ENCODE results near the gene MASP2. TPM values are rescaled to one million over a fixed set of nuclear protein-coding genes. Genes with fewer than 3 reads are reported as not detected.

Gene MASP2
- total RNA-seq, 1 experiment from 2014 or later: 0.51 TPM

DNA sequence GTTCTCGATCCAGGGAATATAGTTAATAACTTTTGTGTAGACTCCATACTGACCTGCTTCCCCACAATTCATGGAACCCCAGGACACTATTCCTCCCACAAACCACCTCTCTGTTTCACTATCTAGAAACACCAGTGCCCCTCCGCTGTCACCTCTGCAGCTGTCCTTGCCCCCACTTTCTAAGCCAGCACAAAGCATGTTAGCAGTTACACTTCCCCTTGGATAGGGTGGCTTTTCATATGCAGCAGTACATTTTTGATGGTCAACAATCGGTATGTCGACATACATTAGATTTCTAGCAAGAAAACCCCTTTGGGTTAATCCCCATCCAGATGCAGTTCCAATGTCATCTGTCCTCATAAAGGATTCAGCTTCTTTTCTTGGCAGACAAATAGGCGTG is 20.1 kb downstream of the MASP2 start:
- Mint-ChIP-seq H3K9me3 (ENCODE audit: unreplicated experiment) (no peaks in the 10 kb centered on the region), H3K27ac (ENCODE audit: low read depth, unreplicated experiment) (peak overlapping the region; percentile 89), H3K27me3 (ENCODE audit: insufficient read depth, unreplicated experiment) (no peaks in the 10 kb centered on the region), H3K36me3 (ENCODE audit: insufficient read depth, unreplicated experiment) (peaks cover 74% of the 10 kb centered on the region), H3K4me1 (ENCODE audit: insufficient read depth, unreplicated experiment) (peaks cover 17% of the 10 kb centered on the region), H3K4me3 (ENCODE audit: unreplicated experiment) (no peak overlapping the region)
- TF ChIP-seq, protein P1, sequence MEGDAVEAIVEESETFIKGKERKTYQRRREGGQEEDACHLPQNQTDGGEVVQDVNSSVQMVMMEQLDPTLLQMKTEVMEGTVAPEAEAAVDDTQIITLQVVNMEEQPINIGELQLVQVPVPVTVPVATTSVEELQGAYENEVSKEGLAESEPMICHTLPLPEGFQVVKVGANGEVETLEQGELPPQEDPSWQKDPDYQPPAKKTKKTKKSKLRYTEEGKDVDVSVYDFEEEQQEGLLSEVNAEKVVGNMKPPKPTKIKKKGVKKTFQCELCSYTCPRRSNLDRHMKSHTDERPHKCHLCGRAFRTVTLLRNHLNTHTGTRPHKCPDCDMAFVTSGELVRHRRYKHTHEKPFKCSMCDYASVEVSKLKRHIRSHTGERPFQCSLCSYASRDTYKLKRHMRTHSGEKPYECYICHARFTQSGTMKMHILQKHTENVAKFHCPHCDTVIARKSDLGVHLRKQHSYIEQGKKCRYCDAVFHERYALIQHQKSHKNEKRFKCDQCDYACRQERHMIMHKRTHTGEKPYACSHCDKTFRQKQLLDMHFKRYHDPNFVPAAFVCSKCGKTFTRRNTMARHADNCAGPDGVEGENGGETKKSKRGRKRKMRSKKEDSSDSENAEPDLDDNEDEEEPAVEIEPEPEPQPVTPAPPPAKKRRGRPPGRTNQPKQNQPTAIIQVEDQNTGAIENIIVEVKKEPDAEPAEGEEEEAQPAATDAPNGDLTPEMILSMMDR (IDR thresholded peaks at IDR 0.05; ENCODE audit: unreplicated experiment): no peak
- ChIA-PET CTCF (interaction anchor here (0.7 to 1.6 kb wide), 2 partner anchors 11 to 716 kb away, joined by 3 to 12 read pairs; no protein-coding TSS in a partner anchor), POLR2A (interaction anchor here (1.1 to 1.3 kb wide), 3 partner anchors 11 to 15 kb away, joined by 4 to 6 read pairs (median 5); partner anchors contain the start of gene TARDBP)
- no TSS peak for BruUV-seq (replicated peaks)
- intact Hi-C loops (cut with micrococcal nuclease): no loop called here
- no peak for DNase-seq (ENCODE audit: unreplicated experiment)

DNA sequence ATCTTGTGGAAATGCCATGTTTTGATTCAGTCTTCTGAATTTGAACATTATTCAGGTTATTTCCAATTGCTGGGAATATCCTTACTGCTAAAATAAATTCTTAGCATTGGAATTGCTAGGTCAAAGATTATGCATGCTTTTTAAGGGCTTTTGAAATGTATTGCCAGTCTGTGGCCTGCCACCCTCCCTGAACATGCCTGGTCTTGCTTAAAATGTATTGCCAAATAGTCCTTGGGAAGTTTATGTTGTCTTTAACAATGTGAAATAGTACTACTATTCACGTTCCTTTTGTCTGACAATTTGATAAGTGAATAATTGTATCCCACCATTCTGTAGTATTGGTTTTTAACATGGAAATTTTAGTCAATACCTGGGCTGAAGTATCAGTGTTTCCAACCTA is 21.0 kb downstream of the MASP2 start:
- BruUV-seq (replicated peaks): no TSS peak
- intact Hi-C loops (cut with micrococcal nuclease): no loop called here
- ChIA-PET CTCF (interaction anchor here (0.6 to 0.7 kb wide), 2 partner anchors 11 kb away, joined by 3 read pairs; no protein-coding TSS in a partner anchor), POLR2A (interaction anchor here (2.7 kb wide), 1 partner anchor 13 kb away, joined by 13 read pairs; the partner anchor contains the start of gene TARDBP)
- Mint-ChIP-seq H3K27me3 (ENCODE audit: insufficient read depth, unreplicated experiment) (no peaks in the 10 kb centered on the region), H3K4me1 (ENCODE audit: insufficient read depth, unreplicated experiment) (peaks cover 19% of the 10 kb centered on the region), H3K27ac (ENCODE audit: low read depth, unreplicated experiment) (peak overlapping the region; percentile 89), H3K9me3 (ENCODE audit: unreplicated experiment) (no peaks in the 10 kb centered on the region), H3K4me3 (ENCODE audit: unreplicated experiment) (no peak overlapping the region), H3K36me3 (ENCODE audit: insufficient read depth, unreplicated experiment) (peaks cover 83% of the 10 kb centered on the region)
- TF ChIP-seq, protein P1 (IDR thresholded peaks at IDR 0.05; ENCODE audit: unreplicated experiment): no peak
- DNase-seq (ENCODE audit: unreplicated experiment): peak; percentile 32

DNA sequence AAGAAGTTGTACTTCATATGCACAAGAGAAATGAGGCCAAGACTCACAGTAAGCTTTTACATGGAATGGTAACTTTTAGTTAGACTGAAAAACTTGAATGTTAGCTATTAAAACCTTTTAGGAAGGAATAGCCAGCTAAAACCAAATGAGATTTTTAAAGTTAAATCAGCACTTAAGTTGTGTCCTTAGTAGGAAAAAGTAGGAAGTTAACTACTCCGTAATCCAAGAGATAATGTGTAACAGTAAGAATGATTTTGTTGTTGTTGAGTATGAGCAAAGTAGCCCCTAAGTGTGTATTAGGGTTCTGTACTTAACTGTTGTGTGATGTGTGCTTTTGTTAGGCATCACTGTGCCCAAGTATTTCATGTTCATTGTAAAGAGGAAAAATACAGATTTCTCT is 21.4 kb downstream of the MASP2 start:
- TF ChIP-seq, protein P1 (IDR thresholded peaks at IDR 0.05; ENCODE audit: unreplicated experiment): no peak
- Mint-ChIP-seq H3K36me3 (ENCODE audit: insufficient read depth, unreplicated experiment) (peaks cover 87% of the 10 kb centered on the region), H3K4me3 (ENCODE audit: unreplicated experiment) (no peak overlapping the region), H3K4me1 (ENCODE audit: insufficient read depth, unreplicated experiment) (peaks cover 19% of the 10 kb centered on the region), H3K27me3 (ENCODE audit: insufficient read depth, unreplicated experiment) (no peaks in the 10 kb centered on the region), H3K27ac (ENCODE audit: low read depth, unreplicated experiment) (peak overlapping the region; percentile 89), H3K9me3 (ENCODE audit: unreplicated experiment) (no peaks in the 10 kb centered on the region)
- no TSS peak for BruUV-seq (replicated peaks)
- ChIA-PET CTCF (interaction anchor here (0.6 to 0.7 kb wide), 2 partner anchors 10 to 12 kb away, joined by 3 read pairs; no protein-coding TSS in a partner anchor), POLR2A (interaction anchor here (2.7 kb wide), 1 partner anchor 13 kb away, joined by 13 read pairs; the partner anchor contains the start of gene TARDBP)
- intact Hi-C loops (cut with micrococcal nuclease): no loop called here
- DNase-seq (ENCODE audit: unreplicated experiment): no peak

DNA sequence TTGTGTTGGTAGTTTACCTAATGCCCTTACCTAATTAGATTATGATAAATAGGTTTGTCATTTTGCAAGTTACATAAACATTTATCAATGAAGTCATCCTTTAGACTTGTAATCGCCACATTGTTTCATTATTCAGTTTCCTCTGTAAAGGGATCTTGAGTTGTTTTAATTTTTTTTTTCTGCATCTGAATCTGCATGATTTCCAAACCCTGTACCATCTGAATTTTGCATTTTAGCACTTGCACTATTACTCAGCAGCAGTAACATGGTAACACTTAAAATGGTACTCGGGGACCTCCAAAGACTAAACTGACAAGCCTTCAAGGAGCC is 22.2 kb downstream of the MASP2 start:
- POLR2A ChIA-PET: interaction anchor here (0.8 to 2.7 kb wide), 2 partner anchors 12 to 180 kb away, joined by 3 to 13 read pairs; partner anchors contain the start of gene TARDBP

More for the DNA sequence above, 22.2 kb downstream of the MASP2 start:
- no peaks in the 10 kb centered on the region for H3K27me3 Mint-ChIP-seq (ENCODE audit: insufficient read depth, unreplicated experiment)
- intact Hi-C loops (cut with micrococcal nuclease): no loop called here
- TF ChIP-seq, protein P1 (IDR thresholded peaks at IDR 0.05; ENCODE audit: unreplicated experiment): no peak
- peaks cover 19% of the 10 kb centered on the region for H3K4me1 Mint-ChIP-seq (ENCODE audit: insufficient read depth, unreplicated experiment)
- H3K36me3 Mint-ChIP-seq (ENCODE audit: insufficient read depth, unreplicated experiment): peaks cover 92% of the 10 kb centered on the region
- H3K9me3 Mint-ChIP-seq (ENCODE audit: unreplicated experiment): no peaks in the 10 kb centered on the region
- no peak overlapping the region for H3K27ac Mint-ChIP-seq (ENCODE audit: low read depth, unreplicated experiment)
- no TSS peak for BruUV-seq (replicated peaks)
- H3K4me3 Mint-ChIP-seq (ENCODE audit: unreplicated experiment): no peak overlapping the region
- CTCF ChIA-PET: interaction anchor here (0.8 to 1.0 kb wide), 2 partner anchors 13 to 617 kb away, joined by 3 to 7 read pairs; no protein-coding TSS in a partner anchor
- DNase-seq (ENCODE audit: unreplicated experiment): no peak
